DMS53 treated with DMSO at 0.1 percent for 48 hours (cell line): ENCODE measurements around the gene BUD23.
"Not testable (repeated sequence)": the region's sequence is repeated elsewhere in the genome, so short reads cannot be mapped to it uniquely, and the experiment has no call there.

Source experiments
- DNase-seq: peaks from one replicate; lab custom pipeline; 2025; ENCODE audit not compliant: unreplicated experiment; lab: John Stamatoyannopoulos, UW

BUD23 gene

DNA sequence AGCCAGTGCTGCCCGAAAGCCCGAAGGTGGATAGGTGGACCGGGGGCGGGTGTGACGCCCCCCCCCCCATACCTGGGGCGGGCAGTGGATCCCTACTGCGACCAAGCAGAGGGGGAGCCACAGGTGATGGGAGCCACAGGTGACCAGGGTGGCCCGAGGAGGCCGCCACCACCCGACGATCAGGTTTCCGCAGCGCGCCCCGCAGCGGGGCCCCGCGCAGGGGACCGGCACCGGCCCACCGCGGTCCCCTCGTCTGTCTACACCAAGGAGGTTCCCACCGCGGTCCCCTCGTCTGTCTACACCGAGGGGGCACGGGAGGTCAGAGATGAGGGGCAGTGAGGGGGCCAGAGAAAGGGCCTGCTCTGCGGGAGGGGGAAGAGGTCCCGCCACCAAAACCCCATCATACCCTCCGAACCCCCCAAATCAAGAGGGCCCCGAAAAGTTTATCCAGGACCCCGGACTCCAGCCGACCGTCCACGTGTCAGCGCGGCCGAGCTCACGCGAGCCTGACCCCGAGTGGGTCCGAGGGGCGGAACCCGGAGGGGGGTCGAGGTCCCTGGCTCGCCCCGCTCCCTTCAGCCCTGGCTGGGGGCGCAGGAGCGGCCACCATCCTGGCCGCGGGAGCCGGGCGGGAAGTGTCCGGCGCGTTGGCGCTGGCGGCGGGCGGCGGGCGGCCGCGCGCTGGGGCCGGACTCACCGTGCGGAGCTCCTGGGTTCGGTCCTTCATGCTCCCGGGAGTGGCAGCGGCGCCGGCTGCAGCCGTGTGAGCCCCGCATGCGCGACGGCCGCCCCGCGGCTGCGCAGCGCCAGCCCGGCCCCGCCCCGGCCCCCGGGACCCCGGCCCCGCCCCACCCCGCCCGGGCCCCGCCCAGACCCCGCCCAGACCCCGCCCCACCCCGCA, 35.8 kb downstream of the BUD23 start, which contains the start of gene STX1A:
STX1A (minus strand) TSS at position 765 of the 901 bp plus-strand sequence; CDS start at position 727, 38 bp downstream.
- DNase-seq, result peak; percentile 65

DNA sequence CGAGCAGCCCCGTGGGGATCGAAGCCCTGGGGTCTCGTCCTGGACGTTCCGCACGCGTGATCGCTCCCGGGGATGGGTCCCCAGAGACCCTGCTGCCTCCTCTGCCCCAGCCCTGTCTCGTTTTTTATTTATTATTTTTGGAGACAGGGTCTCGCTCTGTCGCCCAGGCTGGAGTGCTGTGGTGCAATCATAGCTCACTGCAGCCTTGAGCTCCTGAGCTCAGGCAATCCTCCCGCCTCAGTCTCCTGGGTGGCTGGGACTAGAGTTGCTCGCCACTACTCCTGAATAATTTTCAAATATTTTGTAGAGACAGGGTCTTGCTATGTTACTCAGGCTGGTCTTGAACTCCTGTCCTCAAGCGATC, 36.4 kb downstream of the BUD23 start:
- DNase-seq, result no peak

DNA sequence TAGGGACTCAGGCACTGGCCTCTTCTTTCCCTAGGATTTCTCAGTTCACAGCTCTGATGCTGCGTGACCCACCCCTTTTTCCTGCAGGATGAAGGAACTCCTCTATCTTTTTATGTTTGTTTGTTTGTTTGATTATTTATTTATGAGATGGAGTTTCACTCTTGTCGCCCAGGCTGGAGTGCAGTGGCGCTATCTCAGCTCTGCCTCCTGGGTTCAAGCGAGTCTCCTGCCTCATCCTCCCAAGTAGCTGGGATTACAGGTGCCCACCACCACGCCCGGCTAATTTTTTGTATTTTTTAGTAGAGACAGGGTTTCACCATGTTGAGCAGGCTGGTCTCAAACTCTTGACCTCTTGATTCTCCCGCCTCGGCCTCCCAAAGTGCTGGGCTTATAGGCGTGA, 37.0 kb downstream of the BUD23 start:
- DNase-seq, result not testable (repeated sequence)

DNA sequence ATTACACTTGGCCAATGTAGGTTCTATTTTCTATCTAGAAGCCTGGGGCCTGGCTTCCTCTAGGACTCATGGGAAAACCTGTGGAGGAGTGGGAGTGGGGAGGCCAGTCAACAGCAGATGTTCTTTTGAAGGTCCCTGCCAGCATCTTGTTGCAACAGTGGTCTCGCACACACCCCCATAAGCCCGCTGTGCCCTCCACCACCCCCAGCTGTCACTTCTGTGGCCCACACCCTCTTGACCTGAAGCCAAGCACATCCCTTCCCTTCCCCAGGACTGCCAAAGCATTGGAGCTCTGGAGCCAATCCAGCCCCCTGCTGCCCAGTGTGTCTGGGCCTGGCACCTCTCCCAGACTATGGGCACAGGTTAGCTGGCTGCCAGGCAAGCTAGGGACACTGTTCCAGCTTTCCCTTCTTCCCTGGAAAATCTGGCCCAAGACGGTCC, 38.0 kb downstream of the BUD23 start:
- DNase-seq, result no peak

DNA sequence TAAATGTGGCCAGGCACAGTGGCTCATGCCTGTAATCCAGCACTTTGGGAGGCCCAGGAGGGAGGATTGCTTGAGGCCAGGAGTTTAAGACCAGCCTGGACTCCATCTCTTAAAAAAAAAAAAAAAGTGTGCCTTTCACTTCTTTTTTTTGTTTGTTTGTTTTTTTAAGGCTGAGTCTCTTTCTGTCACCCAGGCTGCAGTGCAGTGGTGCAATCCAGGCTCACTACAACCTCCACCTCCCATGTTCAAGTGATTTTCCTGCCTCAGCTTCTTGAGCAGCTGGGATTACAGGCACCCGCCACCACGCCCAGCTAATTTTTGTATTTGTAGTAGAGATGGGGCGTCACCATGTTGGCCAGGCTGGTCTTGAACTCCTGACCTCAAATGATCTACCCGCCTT, 38.8 kb downstream of the BUD23 start:
- DNase-seq, result not testable (repeated sequence)

DNA sequence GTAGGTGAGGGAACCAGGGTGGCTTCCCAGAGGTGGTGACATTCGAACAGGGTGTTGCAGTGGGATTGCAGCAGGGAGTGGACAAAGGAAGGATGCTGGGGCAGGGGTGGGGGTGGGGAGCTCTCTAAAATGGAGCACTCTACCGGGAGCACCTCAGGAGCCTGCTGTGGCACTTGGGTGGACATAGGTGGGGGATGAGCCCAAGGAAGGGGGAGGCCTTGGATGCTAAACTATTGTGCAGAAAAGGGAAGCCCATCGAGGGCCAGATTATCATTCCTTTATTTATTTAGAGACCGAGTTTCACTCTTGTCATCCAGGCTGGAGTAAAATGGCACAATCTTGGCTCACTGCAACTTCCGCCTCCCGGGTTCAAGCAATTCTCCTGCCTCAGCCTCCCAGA, 39.4 kb downstream of the BUD23 start:
- no peak for DNase-seq

DNA sequence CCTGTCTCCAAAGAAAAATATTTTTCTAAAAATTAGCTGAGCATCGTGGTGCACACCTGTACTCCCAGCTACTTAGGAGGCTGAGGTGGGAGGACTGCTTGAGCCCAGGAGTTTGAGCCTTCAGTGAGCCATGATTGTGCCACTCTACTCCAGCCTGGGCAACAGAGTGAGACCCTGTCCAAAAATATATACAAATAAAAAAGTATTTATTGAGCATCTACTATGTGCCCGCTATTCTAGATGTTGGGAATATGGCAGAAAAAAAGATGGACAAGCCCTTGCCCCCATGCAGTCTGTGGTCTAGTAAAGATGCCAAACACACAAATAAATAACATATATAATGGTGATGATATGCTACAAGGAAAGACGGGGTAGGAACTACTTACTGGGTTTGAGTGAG, 40.4 kb downstream of the BUD23 start:
- no peak for DNase-seq

DNA sequence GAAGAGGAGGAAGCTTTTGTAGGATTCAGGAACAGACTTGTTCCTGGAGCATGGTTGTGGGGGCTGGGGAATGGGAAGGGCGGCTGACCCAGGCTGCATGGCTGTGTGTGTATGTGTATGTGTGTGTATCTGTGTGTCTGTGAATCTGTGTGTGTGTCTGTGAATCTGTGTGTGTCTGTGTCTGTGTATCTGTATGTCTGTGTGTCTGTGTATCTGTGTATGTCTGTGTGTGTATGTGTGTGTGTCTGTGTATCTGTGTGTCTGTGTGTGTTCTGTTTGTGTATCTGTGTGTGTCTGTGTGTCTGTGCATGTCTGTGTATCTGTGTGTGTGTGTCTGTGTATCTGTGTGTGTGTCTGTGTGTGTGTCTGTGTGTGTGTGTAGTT, 42.7 kb downstream of the BUD23 start:
- DNase-seq, result no peak

DNA sequence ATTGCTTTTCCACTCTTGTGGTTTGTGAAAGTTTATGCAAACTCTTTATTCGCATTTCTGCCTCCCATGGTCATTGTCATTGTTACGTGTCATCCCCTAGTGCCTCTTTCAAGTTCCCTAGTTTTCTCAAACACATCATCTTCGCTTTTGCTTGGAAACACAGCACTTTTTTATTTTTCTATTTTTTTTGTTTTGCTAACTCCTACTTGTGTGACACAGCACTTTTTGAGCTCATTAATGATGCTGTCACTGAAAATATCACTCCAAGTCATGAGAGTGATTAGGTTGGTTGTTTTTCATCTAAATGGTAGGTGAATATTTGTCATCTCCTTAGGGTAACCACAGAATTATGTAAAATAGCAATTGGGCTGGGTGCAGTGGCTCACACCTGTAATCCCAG, 44.6 kb downstream of the BUD23 start:
- DNase-seq, result no peak

DNA sequence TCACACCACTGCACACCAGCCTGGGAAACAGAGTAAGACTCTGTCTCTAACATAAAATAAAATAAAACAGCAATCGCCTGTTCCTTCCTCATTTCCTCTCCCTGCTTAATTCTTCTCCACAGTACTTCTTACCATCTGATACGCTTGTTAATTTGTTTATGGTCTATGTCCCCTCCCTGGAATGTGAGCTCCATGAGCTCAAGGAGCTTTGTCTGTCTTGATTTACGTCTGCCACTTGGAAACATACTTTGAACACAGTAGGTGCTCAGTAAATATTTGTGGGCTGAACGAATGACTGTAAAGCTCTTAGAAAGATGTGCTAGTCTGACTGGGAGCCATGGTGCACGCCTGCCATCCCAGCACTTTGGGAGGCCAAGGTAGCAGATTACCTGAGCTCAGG, 45.2 kb downstream of the BUD23 start:
- DNase-seq, result no peak

DNA sequence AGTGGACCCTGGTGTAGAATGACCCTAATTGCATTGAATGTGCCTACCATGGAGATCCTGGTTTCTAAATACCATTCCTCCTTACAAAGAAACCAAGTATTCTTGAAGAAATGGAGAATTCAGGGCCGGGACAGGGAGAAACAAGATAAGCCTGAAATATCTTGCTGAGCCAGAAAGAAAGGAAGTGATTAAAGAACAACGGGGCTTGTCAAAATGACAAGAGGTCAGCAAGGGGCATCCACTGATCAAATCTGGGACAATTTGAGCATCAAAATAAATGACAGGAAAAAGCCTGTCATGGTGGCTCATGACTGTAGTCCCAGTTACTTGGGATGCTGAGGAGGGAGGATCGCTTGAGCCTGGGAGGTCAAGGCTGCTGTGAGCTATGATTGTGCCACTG, 47.1 kb downstream of the BUD23 start:
- DNase-seq, result no peak

DNA sequence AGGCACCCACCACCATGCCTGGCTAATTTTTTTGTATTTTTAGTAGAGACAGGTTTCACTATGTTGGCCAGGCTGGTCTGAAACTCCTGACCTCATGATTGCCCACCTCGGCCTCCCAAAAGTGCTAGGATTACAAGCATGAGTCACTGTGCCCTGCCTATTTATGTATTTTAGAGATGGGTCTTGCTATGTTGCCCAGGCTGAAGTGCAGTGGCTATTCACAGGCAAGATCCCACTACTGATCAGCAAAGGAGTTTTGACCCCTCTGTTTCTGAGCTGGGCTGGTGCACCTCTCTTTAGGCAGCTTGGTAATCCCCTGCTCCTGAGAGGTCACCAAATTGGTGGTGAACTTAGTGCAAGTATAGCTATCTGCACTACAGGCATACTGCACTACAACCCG, 49.0 kb downstream of the BUD23 start:
- no peak for DNase-seq

DNA sequence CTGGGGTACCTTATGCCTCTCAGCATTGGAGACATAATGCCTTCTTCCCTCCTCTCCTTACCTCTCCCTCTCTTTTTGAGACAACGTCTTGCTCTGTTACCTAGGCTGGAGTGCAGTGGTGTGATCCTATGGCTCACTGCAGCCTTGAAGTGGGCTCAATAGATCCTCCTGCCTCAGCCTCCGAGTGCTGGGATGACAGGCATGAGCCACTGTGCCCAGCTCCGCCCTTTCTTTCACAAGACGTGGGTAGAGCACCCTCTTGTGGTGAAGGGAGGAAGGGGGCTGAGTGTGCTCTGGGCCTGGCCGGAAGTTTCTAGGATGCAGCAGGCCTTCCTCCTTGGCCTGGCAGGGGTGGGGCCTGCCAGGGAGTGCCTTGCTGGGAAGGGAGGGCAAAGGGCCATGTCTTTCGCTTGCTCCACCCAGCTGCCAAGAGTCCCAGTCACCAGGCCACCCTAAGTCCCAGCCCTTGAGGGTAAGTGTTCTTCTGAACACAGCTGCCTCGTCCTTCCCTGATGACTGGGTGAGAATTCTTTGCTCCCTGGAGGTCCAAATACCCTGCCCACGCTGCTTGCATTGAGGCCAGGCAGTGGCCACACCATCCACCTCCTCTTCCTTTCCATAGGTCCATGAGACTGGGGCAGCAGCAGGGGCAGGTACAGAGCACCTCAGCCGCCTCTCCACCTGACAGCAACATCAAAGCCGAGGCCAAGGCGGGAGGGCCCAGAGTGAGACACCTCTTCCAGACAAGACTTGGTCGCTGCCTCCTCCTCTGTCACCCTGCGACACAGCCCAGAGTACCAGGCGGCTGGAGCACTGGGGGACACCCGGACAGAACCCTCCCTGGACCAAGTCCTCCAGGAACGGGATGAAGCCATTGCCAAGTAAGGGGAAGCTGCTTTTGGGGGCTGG, 51.5 kb downstream of the BUD23 start:
- peak; percentile 91 for DNase-seq

DNA sequence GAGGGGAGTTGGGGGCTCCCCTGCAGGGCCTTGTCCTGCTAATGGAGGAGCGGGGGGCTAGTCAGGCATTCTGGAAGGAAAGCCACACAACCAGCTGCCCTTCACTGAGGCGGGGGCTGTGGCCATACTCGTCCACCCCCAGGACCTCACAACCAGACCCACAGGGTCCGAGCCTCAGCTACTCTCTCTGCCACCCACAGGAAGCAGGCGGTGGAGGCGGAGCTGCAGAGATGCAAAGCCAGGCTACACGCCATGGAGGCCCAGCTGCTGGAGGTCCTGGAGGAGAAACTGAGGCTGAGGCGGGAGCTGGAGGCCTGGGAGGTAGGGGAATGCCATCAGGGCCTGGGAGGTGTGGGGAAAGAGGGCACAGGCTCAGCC, 52.1 kb downstream of the BUD23 start:
- DNase-seq, result no peak

DNA sequence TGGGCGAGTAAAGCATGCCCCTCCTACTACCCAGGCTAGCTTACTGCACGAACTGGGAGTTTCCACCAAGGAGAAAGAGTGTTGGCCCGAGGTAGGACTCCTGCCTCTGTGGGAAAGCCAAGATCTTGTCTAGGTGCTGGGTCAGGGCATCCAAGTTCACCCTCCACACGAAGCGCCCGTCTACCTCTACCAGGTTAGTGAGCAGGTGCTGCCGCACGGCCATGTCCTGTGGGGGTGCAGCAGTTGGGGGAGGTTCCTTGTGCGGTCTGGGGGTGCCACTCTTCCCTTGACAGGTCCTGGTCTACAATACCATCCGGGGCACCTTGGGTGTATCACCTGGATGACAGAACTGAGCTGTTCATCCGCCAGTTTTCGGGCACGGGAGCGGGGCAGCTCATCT, 53.5 kb downstream of the BUD23 start:
- DNase-seq, result no peak

DNA sequence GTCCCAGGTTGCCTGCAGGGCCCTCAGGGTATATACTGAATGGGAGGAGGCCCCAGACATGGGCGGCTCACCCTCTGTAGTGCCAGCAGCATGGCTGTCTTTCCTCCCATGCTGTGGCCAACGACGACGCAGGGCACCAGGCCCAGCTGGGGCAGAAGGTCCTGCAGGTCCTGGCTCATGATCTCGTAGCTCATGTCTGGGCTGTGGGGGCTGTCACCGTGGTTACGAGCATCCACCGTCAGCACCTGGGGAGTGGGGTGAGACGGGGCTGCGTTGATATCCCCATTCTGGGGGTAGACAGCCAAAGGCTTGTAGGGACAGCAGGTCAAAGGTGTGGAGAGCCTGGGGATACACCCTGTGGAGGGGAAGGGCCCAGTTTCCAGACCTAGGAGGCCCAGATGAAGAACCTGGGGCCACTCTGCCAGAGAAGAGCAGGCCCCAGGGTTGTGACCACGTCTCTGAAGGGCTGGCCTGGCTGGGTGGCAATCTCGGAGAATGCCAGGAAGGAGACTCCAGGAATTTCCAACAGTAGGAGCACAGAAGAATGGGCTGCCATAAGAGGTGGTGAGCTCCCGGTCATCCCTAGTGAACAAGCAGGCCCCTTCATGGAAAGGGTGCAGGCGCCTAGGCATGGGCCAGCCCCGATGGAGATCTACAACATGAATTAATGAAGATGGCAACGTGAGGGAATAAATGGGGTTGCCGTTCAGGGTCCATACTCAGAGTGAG, 54.3 kb downstream of the BUD23 start:
- DNase-seq, result no peak

DNA sequence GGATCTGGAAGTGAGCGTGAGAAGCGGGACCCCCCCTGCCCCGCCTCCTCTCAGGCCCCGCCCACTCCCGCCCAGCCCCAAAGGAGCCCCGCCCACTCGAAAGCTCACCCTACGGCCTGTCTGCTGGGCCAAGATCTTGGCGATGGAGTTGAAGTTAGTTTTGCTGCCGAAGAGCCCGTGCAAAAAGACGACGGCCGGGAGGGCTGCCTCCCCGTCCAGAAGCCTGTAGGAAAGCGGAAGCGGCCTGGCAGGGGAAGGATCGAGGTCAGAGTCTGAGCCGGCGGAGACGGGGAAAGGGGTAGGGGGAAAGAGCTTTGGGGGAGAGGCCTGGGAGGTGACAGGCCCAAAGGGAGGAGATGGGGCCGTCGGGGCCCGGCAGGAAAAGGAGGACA, 54.8 kb downstream of the BUD23 start:
- no peak for DNase-seq

DNA sequence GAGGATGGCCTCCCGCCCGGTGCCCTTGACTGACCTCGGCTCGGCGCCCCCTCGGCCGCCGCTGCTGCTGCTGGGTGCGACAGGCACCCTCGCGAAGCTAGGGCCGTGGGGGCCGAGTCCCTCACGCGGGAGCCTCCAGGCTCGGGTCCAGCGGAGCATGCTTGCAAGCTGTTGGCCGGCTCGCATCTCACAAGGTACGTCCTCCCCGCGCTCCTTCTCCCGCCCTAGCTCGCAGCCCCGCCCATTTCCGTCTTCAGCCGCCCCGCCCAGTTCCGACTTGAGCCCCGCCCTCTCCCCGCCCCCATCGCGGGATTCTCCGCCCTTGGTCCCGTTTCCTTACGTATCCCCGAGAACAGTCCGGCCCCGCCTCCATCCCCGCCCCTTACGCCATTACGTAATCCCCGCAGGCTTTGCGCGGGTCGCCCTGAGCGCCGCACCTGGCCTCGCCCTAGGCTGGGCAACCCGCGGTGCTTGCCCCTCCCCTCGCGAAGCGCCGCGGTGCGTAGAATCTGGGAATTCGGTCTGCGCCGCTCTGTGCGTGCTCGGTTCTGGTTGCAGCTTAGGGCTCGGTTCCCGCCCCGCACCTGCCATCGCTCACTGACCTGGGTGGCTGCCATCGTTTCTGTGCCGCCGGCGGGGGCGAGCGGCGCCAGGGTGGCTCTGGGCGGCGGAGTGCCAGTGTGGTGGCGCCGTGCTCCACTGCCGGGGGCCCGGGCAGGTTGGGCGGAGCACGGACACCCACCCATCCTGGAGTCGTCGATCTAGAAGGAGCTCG, 55.4 kb downstream of the BUD23 start, which contains the start of gene ABHD11:
ABHD11 (minus strand) TSS at position 191 of the 775 bp plus-strand sequence; CDS start at position 159, 32 bp downstream.
- peak; percentile 99 for DNase-seq

DNA sequence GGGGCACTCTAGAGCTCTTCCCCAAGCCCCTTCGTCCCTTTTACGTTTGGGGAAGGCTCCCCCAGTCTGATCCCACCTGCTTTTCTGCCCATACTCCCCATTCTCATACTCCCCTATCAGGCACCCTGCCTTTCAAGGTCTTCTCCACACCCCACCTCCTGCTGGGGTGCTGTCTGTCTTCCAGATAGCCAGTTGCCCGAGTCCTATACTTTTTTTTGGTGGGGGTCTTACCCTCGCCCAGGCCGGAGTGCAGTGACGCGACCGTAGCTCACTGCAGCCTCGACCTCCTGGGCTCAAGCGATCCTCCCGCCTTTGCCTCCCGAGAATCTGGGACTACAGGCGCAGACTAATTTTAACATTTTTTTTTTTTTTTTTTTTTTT, 56.0 kb downstream of the BUD23 start:
- DNase-seq, result no peak

DNA sequence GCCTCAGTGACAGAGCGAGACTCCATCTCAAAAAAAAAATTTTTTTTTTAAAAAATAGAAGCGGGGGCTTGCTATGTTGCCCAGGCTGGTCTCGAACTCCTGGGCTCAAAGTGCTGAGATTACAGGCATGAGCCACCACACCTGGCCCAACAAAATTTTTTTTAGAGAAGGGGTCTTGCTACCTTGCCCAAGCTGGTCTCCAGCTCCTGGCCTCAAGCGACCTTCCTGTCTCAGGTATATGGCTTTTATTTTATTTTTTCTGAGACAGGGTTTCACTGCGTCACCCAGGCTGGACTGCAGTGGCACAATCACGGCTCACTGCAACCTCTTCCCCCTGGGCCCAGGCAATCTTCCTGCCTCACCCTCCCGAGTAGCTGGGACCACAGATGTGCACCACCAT, 56.8 kb downstream of the BUD23 start:
- no peak for DNase-seq
